Breast epithelium (tissue), 3 donors: ENCODE data around the gene METTL1.

Experiments
- POLR2A ChIP-seq: fragments of 450-650 bp; IDR thresholded peaks from one replicate; pipeline ENCODE4 v1.6.1; 2016; ENCODE audit warnings: antibody characterized with exemption, mild to moderate bottlenecking, moderate library complexity
- TF ChIP-seq, protein P1 (sequence below), 3 donors: fragments of 450-650 bp; IDR thresholded peaks; one replicate each; pipeline ENCODE4 v1.5.1; 2016 to 2017; ENCODE audit warnings: antibody characterized with exemption in 3 of 3, mild to moderate bottlenecking in 3 of 3, moderate library complexity in 3 of 3

DNA sequence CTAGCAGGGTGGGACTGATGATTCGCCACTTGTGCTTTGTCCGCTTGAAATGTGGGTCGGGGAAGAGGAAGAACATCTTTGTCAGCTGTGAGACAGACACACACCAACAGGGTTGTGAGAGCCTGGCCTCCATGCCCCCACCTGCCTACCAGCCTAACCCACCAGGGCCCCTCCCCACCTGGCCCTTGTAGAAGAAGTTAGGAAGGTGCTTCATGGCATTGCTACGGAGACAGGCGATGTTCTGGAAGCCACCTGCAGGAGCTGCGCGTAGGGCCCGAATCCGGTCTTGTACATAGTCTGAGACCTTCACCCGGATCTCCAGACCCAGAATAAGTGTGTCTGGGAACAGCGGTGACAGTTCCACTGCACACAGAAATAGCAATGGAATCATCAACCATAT is 2.3 kb downstream of the METTL1 start:
- TF ChIP-seq, protein P1, sequence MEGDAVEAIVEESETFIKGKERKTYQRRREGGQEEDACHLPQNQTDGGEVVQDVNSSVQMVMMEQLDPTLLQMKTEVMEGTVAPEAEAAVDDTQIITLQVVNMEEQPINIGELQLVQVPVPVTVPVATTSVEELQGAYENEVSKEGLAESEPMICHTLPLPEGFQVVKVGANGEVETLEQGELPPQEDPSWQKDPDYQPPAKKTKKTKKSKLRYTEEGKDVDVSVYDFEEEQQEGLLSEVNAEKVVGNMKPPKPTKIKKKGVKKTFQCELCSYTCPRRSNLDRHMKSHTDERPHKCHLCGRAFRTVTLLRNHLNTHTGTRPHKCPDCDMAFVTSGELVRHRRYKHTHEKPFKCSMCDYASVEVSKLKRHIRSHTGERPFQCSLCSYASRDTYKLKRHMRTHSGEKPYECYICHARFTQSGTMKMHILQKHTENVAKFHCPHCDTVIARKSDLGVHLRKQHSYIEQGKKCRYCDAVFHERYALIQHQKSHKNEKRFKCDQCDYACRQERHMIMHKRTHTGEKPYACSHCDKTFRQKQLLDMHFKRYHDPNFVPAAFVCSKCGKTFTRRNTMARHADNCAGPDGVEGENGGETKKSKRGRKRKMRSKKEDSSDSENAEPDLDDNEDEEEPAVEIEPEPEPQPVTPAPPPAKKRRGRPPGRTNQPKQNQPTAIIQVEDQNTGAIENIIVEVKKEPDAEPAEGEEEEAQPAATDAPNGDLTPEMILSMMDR (IDR thresholded peaks at IDR 0.05), result no peak
- no peak for TF ChIP-seq POLR2A
